Measurements from ENCODE around the gene GDA. TPM values are rescaled to one million over a fixed set of nuclear protein-coding genes. Genes with fewer than 3 reads are reported as not detected.
"Not testable (repeated sequence)": the region's sequence is repeated elsewhere in the genome, so short reads cannot be mapped to it uniquely, and the experiment has no call there.

GDA gene
- total RNA-seq, 1 donor from 2014 or later, result 0.32 TPM

DNA sequence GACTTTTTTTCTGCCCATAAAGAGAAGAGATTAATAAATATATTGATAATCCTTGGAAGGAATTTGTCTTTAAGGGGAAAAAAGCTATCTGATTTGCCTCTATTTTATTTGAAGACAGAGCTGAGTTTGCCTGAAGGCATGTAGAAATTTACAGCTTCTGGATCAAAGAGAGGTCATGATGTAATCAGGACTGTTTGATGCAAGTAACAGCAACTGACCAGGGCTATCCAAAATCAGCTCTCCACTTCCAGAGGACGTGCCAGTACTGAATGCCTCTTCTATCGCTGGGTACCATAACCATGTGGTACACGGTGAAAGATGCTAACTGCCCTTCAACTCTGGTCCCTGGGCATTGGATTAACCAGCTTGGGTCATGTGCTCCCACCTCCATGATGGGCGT is 125.2 kb downstream of the GDA start:
- no peak for DNase-seq (ENCODE audit: low spot score)

- no peak for DNase-seq (ENCODE audit: low spot score)
Observed at GRCh38 chr9:72274916-72275315, 125.7 kb downstream of the GDA start.

DNA sequence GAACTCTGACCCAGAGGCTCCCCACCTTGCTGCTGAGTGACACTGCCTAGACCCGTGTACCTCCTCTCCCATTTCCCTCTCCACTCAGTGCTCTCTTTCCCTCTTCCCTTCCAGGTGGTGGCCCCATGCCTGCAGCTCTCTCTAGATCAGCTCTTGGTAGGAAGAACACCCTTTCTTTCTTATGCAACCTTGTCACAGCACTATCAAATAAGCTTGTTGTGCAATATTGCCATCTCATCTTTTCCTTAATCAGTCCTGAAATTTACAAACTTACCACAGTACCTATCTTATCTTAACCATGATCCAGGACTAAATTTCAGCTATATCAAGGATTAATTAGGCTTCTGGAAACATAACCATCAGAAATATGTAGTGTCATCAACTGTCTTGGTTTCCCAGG is 127.2 kb downstream of the GDA start:
- no peak for DNase-seq (ENCODE audit: low spot score)

DNA sequence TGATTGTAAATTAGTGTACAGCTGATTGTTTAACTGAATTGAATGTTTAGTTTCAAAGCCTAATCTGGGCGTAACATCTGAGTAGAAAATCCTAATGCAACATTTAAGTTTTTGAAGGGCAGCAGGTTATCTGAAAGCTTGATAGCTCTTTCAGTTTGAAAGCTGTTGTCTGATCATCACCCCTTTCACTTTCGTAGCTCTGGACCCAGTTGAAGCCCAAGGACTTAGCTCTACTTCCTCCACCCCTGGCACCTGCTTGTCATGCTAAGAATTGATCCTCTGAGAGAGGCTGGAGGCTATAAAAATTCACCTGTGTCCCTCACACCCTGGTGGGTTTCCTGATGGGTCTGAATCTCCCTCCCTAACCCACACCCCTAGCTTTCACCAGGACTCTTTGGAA is 129.7 kb downstream of the GDA start:
- DNase-seq (ENCODE audit: low spot score), result no peak

- no peak for DNase-seq (ENCODE audit: low spot score)
Observed at GRCh38 chr9:72280913-72281500, 131.8 kb downstream of the GDA start.

DNA sequence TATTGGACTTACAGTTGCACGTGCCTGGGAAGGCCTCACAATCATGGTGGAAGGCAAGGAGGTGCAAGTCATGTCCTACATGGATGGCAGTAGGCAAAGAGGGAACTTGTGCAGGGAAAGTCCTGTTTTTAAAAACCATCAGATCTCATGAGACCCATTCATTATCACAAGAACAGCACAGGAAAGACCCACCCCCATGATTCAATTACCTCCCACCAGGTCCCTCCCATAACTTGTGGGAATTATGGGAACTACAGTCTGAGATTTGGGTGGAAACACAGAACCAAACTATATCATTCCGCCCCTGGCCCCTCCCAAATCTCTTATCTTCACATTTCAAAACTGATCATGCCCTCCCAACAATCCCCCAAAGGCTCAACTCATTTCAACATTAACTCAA is 140.2 kb downstream of the GDA start:
- no peak for DNase-seq (ENCODE audit: low spot score)

- DNase-seq (ENCODE audit: low spot score), result no peak
Observed at GRCh38 chr9:72290311-72290710, 141.1 kb downstream of the GDA start.

DNA sequence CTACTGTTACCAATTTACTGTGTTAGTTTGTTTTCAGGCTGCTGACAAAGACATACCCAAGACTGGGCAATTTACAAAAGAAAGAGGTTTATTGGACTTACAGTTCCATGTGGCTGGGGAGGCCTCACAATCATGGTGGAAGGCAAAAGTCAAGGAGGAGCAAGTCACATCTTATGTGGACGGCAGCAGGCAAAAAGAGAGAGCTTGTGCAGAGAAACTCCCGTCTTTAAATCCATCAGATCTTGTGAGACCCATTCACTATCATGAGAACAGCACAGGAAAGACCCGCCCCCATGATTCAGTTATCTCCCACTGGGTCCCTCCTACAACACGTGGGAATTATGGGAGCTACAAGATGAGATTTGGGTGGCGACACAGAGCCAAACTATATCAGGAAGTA is 142.3 kb downstream of the GDA start:
- not testable (repeated sequence) for DNase-seq (ENCODE audit: low spot score)

DNA sequence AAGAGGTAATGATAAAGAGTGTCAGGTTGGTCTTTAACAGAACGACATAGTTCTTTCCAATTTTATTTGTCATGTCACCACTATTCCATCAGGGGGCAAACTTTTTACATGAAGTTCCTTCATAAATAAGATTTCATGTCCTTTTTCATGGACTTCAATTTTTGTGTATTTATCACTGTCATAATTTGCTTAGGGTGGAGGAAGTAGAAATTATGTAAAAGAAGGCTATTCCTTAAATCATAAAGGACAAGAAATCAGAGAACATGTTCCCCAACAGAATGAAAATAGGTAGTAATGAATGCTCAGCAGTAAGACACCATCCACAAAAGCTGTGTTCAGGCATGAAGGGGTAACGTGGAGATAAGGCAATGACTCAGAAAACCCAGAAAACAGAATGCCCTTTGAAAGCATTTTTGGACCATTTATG is 143.0 kb downstream of the GDA start:
- no peak for DNase-seq (ENCODE audit: low spot score)

DNA sequence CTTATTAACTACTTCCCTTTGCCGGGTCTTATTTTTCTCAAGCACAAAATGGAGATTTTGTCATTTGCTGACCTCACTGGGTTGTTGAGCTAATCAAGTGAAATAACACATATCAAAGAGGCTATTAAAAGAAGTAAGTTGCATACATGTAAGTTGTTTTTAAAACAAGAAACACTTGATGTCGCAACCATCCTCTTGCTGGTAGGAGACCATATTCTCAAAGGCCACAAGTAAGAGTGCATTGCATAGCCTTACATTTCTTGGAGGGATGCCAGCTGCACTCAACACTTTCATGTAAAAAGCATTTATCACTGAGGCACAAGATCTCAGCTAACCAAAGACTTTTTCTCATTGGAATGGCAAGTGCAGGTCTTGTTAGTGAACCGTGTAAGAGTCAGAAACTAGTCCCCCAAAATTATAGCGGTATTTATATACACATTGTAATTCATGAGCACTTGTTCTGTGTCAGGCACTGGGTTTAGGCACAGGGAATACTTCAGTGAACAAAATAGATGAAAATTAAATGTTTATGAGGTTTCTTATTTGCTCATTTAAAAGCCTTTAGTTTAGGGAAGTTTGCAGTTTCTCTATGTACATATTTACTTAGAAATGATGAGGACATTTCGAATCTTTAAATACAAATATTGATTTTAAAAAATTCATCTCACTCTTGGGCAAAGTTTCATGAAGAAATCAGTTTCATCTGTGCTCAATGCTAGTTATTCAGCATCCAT is 143.8 kb downstream of the GDA start:
- DNase-seq (ENCODE audit: low spot score), result no peak

DNA sequence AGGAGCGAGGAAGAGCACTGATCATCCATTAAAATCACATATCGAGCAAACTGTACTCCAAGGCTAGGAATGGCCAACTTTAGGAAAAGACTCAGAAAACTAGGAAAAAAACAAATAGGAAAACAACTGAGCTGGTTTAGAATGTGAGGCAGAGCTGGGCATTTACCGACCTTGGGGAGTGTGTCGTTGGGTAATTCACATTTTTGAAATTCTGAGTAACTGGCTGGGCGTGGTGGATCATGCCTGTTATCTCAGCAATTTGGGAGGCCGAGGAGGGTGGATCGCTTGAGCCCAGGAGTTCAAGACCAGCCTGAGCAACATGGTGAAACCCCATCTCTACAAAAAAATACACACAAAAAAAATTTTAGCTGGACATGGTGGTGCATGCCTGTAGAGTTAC is 145.7 kb downstream of the GDA start:
- DNase-seq (ENCODE audit: low spot score), result no peak

- no peak for DNase-seq (ENCODE audit: low spot score)
Observed at GRCh38 chr9:72297516-72297915, 148.3 kb downstream of the GDA start.

GRCh38 chr9:72299017-72299603 is 149.9 kb downstream of the GDA start:
- DNase-seq (ENCODE audit: low spot score), result no peak

DNA sequence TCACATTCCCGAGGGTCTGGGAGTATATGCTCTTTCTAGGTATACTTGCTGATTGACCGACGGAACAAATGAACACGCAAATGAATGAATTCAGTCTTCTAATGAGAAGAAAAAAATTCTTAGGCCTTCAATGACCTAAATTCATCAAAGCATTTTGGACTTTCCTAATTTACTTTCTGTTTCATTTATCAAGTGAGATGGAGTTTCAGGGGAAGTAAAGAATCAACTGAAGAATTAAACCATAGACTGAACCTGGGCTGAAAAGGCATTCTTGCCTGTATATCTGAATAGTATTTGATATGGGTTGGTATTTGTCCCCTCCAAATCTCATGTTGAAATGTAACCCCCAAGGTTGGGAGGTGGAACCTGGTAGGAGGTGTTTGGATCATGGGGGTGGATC is 151.6 kb downstream of the GDA start:
- no peak for DNase-seq (ENCODE audit: low spot score)

Other genes starting within 250 kb of the GDA start
- gene ABHD17B, start 238.2 kb upstream of the GDA start, total RNA-seq, result 14.3 TPM
- gene C9orf85, start 237.8 kb upstream of the GDA start, total RNA-seq, result 6.7 TPM
- not detected for gene C9orf57, start 88.8 kb upstream of the GDA start, total RNA-seq
- 377 TPM for gene ZFAND5, start 215.8 kb downstream of the GDA start, total RNA-seq